OCI-LY3 (cell line): ENCODE measurements around the gene EHF.

Experiments
- H2AFZ ChIP-seq: fragments of 200-600, 300-600 bp; shearing (Covaris generic); 2 replicates; pipeline ENCODE4 v1.6.0; 2014; ENCODE audit warnings: antibody characterized with exemption, low read depth, low read length
- H3K27ac ChIP-seq: fragments of 200-600, 300-600 bp; sonication (generic); 2 replicates; pipeline ENCODE4 v1.5.1; 2014; ENCODE audit warnings: mild to moderate bottlenecking, low read length, moderate library complexity, mixed read lengths
- H3K27me3 ChIP-seq: fragments of 200-600, 300-600 bp; sonication (generic); 2 replicates; pipeline ENCODE4 v1.6.1; 2014; ENCODE audit warnings: low read depth, low read length, mixed read lengths
- H3K36me3 ChIP-seq: fragments of 200-600, 300-600 bp; sonication (generic); replicated peaks from 2 replicates; pipeline ENCODE3; 2014; ENCODE audit warnings: low read depth, low read length, mixed read lengths
- H3K4me1 ChIP-seq: fragments of 300-600, 200-600 bp; sonication (generic); 2 replicates; pipeline ENCODE4 v1.6.1; 2014; ENCODE audit warnings: low read length, mixed read lengths
- H3K4me2 ChIP-seq: fragments of 200-600, 300-600 bp; sonication (generic); 2 replicates; pipeline ENCODE4 v1.6.1; 2014; ENCODE audit warnings: low read length, mixed read lengths
- H3K4me3 ChIP-seq: fragments of 300-600, 200-600 bp; sonication (generic); 2 replicates; pipeline ENCODE4 v1.5.1; 2014; ENCODE audit warnings: antibody characterized with exemption, mild to moderate bottlenecking, low read length, moderate library complexity
- H3K79me2 ChIP-seq: fragments of 300-600, 200-600 bp; shearing (Covaris generic); 2 replicates; pipeline ENCODE4 v1.6.1; 2014; ENCODE audit warnings: mild to moderate bottlenecking, low read length, mixed read lengths
- H3K9ac ChIP-seq: fragments of 300-600, 200-600 bp; shearing (Covaris generic); 2 replicates; pipeline ENCODE4 v1.6.0; 2014; ENCODE audit warnings: mild to moderate bottlenecking, low read length, moderate library complexity
- H3K9me3 ChIP-seq: fragments of 200-600, 300-600 bp; shearing (Covaris generic); 2 replicates; pipeline ENCODE4 v1.6.1; 2014; ENCODE audit warnings: low read length, mixed read lengths; ENCODE audit not compliant: insufficient read depth
- H4K20me1 ChIP-seq: fragments of 200-600, 300-600 bp; sonication (generic); 2 replicates; pipeline ENCODE4 v1.6.1; 2016; ENCODE audit warnings: low read length, mixed read lengths; ENCODE audit not compliant: insufficient read depth
- EZH2phosphoT487 ChIP-seq: fragments of 200-600 bp; shearing (Covaris generic); IDR thresholded peaks from 2 replicates; pipeline ENCODE4 v1.6.1; 2018; ENCODE audit warnings: antibody characterized with exemption, mixed run types, low read depth
- TF ChIP-seq, protein P1 (sequence below): fragments of 200-600, 300-600 bp; sonication (generic); IDR thresholded peaks from 2 replicates; pipeline ENCODE4 v1.5.1; 2014; ENCODE audit warnings: antibody characterized with exemption, low read length, low read depth

EHF gene

DNA sequence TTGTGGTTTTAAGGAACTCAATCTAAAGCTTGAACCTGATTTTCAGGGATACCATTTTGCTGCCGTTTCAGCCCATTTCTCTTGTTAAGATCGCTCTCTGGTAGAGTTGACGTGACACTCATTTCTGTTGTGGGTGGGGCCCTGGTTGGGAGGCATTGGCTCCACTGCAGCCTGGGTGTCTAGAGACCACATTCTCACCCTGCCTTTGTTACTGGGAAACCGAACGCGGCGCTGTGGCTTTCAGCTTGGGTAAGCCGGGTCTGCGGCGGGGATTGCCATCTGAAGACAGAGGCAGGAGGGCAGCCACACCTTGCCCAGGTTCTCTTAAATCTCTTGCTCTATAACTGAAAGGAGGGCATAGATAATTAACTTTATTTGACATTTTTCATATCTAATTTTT is 3.2 kb downstream of the EHF start:
- peaks cover 70% of the 10 kb centered on the region for H3K4me1 ChIP-seq
- H3K27ac ChIP-seq = peak overlapping the region; percentile 49
- H3K4me2 ChIP-seq = peak overlapping the region; percentile 74
- no peaks in the 10 kb centered on the region for H4K20me1 ChIP-seq
- no peaks in the 10 kb centered on the region for H3K36me3 ChIP-seq
- peak overlapping the region; percentile 56 for H3K9ac ChIP-seq
- no peaks in the 10 kb centered on the region for H3K79me2 ChIP-seq
- no peaks in the 10 kb centered on the region for H3K9me3 ChIP-seq
- peak overlapping the region; percentile 68 for H3K4me3 ChIP-seq
- H3K27me3 ChIP-seq = peaks cover 21% of the 10 kb centered on the region; the same call in 1 of the 2 replicates
- no peak for TF ChIP-seq EZH2phosphoT487
- TF ChIP-seq, protein P1, sequence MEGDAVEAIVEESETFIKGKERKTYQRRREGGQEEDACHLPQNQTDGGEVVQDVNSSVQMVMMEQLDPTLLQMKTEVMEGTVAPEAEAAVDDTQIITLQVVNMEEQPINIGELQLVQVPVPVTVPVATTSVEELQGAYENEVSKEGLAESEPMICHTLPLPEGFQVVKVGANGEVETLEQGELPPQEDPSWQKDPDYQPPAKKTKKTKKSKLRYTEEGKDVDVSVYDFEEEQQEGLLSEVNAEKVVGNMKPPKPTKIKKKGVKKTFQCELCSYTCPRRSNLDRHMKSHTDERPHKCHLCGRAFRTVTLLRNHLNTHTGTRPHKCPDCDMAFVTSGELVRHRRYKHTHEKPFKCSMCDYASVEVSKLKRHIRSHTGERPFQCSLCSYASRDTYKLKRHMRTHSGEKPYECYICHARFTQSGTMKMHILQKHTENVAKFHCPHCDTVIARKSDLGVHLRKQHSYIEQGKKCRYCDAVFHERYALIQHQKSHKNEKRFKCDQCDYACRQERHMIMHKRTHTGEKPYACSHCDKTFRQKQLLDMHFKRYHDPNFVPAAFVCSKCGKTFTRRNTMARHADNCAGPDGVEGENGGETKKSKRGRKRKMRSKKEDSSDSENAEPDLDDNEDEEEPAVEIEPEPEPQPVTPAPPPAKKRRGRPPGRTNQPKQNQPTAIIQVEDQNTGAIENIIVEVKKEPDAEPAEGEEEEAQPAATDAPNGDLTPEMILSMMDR = peak; percentile 35
- peak overlapping the region; percentile 0 for H2AFZ ChIP-seq

DNA sequence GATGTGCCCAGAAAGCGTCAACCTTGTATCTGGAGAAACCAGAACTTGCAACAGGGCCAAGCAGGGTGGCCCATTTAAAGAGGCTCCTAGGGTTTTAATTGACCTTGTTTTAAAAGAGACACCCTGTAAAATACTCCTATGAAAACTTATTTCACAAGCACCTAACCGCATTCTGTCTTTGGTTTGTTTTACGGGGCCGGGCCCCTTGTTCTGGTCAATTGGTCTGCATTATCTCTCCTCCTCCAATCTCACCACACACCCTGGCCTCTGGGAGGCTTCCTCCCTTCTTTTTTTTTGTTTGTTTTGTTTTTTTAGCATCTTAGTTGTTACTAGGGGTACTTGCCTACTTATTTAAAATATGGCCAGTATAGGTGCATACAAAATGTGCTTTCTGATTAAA is 4.7 kb downstream of the EHF start:
- no peaks in the 10 kb centered on the region for H3K9me3 ChIP-seq
- no peak overlapping the region for H2AFZ ChIP-seq
- no peak overlapping the region for H3K27ac ChIP-seq
- peaks cover 21% of the 10 kb centered on the region; the same call in 1 of the 2 replicates for H3K27me3 ChIP-seq
- H3K4me3 ChIP-seq = no peak overlapping the region
- H3K4me1 ChIP-seq = peaks cover 71% of the 10 kb centered on the region
- no peaks in the 10 kb centered on the region for H4K20me1 ChIP-seq
- H3K79me2 ChIP-seq = no peaks in the 10 kb centered on the region
- TF ChIP-seq, protein P1 = no peak
- no peak for TF ChIP-seq EZH2phosphoT487
- no peaks in the 10 kb centered on the region for H3K36me3 ChIP-seq
- H3K9ac ChIP-seq = no peak overlapping the region
- no peak overlapping the region for H3K4me2 ChIP-seq

DNA sequence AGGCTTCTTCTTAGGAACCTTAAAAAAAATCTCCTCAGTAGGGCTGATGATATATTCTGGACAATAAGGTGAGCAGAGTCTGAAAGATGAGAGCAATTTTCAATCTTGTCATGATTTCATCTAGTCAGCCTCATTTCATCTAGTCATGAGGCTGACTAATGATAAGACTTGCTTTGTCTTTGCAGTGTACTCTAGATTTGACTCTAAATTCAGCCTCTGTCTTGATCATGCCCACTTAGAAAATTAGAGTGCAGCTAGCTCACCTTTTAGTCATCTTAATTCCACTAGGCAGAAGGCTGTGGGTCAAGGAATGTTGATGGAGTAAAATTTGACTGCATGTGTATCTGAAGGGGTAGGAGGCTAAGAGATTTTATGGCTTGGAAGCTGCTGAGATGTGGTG is 5.5 kb downstream of the EHF start:
- Histone ChIP-seq H3K36me3 (no peaks in the 10 kb centered on the region), H3K4me3 (no peak overlapping the region), H3K27me3 (peaks cover 18% of the 10 kb centered on the region; the same call in 1 of the 2 replicates), H4K20me1 (no peaks in the 10 kb centered on the region), H3K4me1 (peaks cover 63% of the 10 kb centered on the region), H3K4me2 (peak overlapping the region; percentile 37), H3K9ac (no peak overlapping the region), H2AFZ (no peak overlapping the region), H3K9me3 (no peaks in the 10 kb centered on the region), H3K79me2 (no peaks in the 10 kb centered on the region), H3K27ac (no peak overlapping the region)
- TF ChIP-seq EZH2phosphoT487 = no peak
- TF ChIP-seq, protein P1 = no peak

DNA sequence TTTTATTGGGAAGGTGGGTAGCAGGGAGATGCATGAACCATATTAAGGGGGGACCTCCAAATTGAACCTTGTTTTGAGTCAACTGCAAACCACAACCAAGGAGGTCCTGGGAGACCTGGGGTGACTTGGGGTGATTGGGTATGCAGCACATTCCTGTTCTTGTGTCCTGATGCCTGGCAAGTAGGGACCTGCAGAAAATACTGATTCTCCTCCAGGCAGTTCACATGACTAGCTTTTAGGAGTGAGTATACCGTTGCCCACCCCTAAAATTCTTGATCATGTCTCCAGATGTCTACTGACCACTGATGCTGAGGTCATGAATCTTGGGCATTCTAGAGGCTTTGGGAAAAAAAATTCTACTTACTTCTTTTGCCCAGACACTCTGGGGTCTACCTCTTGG is 6.3 kb downstream of the EHF start:
- Histone ChIP-seq H3K4me2 (peak overlapping the region; percentile 37; the same call in 1 of the 2 replicates), H2AFZ (no peak overlapping the region), H3K79me2 (no peaks in the 10 kb centered on the region), H3K4me3 (no peak overlapping the region), H3K9ac (no peak overlapping the region), H3K27ac (no peak overlapping the region), H3K36me3 (no peaks in the 10 kb centered on the region), H3K27me3 (peaks cover 15% of the 10 kb centered on the region; the same call in 1 of the 2 replicates), H4K20me1 (no peaks in the 10 kb centered on the region), H3K4me1 (peaks cover 61% of the 10 kb centered on the region), H3K9me3 (no peaks in the 10 kb centered on the region)
- TF ChIP-seq, protein P1 = no peak
- TF ChIP-seq EZH2phosphoT487 = no peak
